Smooth muscle cell (in vitro differentiated cells): ENCODE results near the gene PRR5. TPM values are rescaled to one million over a fixed set of nuclear protein-coding genes. Genes with fewer than 3 reads are reported as not detected.

ENCODE experiments used
- DNase-seq: peaks from one replicate; lab custom pipeline; 2025; ENCODE audit not compliant: unreplicated experiment; lab: John Stamatoyannopoulos, UW
- H2AFZ ChIP-seq: fragments of 200-600 bp; sonication (generic); 2 replicates; pipeline ENCODE4 v1.6.0; 2016; ENCODE audit warnings: antibody characterized with exemption, low read depth, mild to moderate bottlenecking
- H3F3A ChIP-seq: fragments of 200-600 bp; sonication (generic); 2 replicates; pipeline ENCODE4 v1.6.0; 2017; ENCODE audit warnings: antibody characterized with exemption, low read depth
- H3K27ac ChIP-seq: fragments of 200-600 bp; sonication (generic); 2 replicates; pipeline ENCODE4 v1.5.1; 2016; ENCODE audit warnings: low read depth, mild to moderate bottlenecking
- H3K27me3 ChIP-seq: fragments of 200-600 bp; sonication (generic); 2 replicates; pipeline ENCODE4 v1.6.1; 2016; ENCODE audit warnings: low read depth, mild to moderate bottlenecking
- H3K36me3 ChIP-seq: fragments of 200-600 bp; sonication (generic); 2 replicates; pipeline ENCODE4 v1.5.1; 2016; ENCODE audit warnings: low read depth
- H3K4me1 ChIP-seq: fragments of 200-600 bp; sonication (generic); 2 replicates; pipeline ENCODE4 v1.5.1; 2016; ENCODE audit warnings: low read depth
- H3K4me2 ChIP-seq: fragments of 200-600 bp; sonication (generic); 2 replicates; pipeline ENCODE4 v1.6.0; 2016; ENCODE audit warnings: mild to moderate bottlenecking
- H3K4me3 ChIP-seq: fragments of 200-600 bp; sonication (generic); 2 replicates; pipeline ENCODE4 v1.5.1; 2016; ENCODE audit warnings: mild to moderate bottlenecking
- H3K79me2 ChIP-seq: fragments of 200-600 bp; sonication (generic); 2 replicates; pipeline ENCODE4 v1.6.0; 2016; ENCODE audit warnings: low read depth, mild to moderate bottlenecking
- H3K9ac ChIP-seq: fragments of 200-600 bp; sonication (generic); 2 replicates; pipeline ENCODE4 v1.6.0; 2016; ENCODE audit warnings: low read depth
- H3K9me3 ChIP-seq: fragments of 200-600 bp; sonication (generic); replicated peaks from 2 replicates; pipeline ENCODE4 v1.5.1; 2016; ENCODE audit warnings: low read depth
- H4K20me1 ChIP-seq: fragments of 200-600 bp; sonication (generic); 2 replicates; pipeline ENCODE4 v1.6.0; 2016; ENCODE audit warnings: low read depth
- WGBS: methylation state at CpG from one replicate; pipeline ENCODE4 v1.1.7; 2016; ENCODE audit warnings: low lambda C conversion rate; 5-methylcytosine and 5-hydroxymethylcytosine counted together
- polyA plus RNA-seq: library from polyadenylated mRNA; unstranded; fragments of >200 nt; fragmentation: Nextera tagmentation; extraction: Ambion mirVana; gene quantifications from 2 replicates; pipeline ENCODE4 v1.2.1, GENCODE V29; 2016
- total RNA-seq: library from RNA; depleted of rRNA; stranded (reverse); fragments of >200 nt; gene quantifications from 2 replicates; pipeline ENCODE4 v1.2.3, GENCODE V29; 2014
- TF ChIP-seq, protein P1 (sequence below): fragments of 200-600 bp; sonication (generic); IDR thresholded peaks from 2 replicates; pipeline ENCODE4 v1.5.1; 2017; ENCODE audit warnings: borderline replicate concordance, mild to moderate bottlenecking, antibody characterized with exemption; ENCODE audit not compliant: insufficient read depth, poor library complexity, severe bottlenecking

Gene PRR5
- total and polyA plus RNA-seq, 2 experiments from 2014 or later = 16.3 to 25.5 TPM

DNA sequence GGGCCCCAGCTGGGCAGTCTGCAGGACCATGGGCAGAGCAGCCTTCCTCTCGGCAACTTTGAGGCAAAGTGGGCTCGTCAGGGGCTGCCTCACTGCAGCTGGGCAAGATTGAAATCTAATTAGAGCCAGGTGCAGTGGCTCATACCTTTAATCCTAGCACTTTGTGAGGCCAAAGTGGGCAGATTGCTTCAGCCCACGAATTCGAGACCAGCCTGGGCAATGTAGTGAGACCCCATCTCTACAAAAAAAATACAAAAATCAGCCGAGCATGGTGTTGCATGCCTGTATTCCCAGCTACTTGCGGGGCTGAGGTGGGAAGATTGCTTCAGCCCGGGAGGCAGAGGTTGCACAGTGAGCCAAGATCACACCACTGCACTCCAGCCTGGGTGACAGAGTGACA lies 84.6 kb downstream of the PRR5 start:
- WGBS = 79% methylated on average over 7 of the region's 7 CpGs

More for the DNA sequence above, 84.6 kb downstream of the PRR5 start:
- no peaks in the 10 kb centered on the region for H3K27me3 ChIP-seq
- H3K4me3 ChIP-seq = no peak overlapping the region
- no peaks in the 10 kb centered on the region for H4K20me1 ChIP-seq
- no peaks in the 10 kb centered on the region for H3K79me2 ChIP-seq
- H3K27ac ChIP-seq = no peak overlapping the region
- no peaks in the 10 kb centered on the region for H3F3A ChIP-seq
- no peaks in the 10 kb centered on the region for H3K4me1 ChIP-seq
- H3K4me2 ChIP-seq = no peak overlapping the region
- TF ChIP-seq, protein P1, sequence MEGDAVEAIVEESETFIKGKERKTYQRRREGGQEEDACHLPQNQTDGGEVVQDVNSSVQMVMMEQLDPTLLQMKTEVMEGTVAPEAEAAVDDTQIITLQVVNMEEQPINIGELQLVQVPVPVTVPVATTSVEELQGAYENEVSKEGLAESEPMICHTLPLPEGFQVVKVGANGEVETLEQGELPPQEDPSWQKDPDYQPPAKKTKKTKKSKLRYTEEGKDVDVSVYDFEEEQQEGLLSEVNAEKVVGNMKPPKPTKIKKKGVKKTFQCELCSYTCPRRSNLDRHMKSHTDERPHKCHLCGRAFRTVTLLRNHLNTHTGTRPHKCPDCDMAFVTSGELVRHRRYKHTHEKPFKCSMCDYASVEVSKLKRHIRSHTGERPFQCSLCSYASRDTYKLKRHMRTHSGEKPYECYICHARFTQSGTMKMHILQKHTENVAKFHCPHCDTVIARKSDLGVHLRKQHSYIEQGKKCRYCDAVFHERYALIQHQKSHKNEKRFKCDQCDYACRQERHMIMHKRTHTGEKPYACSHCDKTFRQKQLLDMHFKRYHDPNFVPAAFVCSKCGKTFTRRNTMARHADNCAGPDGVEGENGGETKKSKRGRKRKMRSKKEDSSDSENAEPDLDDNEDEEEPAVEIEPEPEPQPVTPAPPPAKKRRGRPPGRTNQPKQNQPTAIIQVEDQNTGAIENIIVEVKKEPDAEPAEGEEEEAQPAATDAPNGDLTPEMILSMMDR = no peak
- no peaks in the 10 kb centered on the region for H3K9me3 ChIP-seq
- H3K36me3 ChIP-seq = no peaks in the 10 kb centered on the region
- H3K9ac ChIP-seq = no peak overlapping the region
- no peak overlapping the region for H2AFZ ChIP-seq
- DNase-seq = no peak

Other genes with a start within 250 kb of the PRR5 start
- gene RTL6, start 204.0 kb upstream of the PRR5 start, total RNA-seq = 15.1 and 20.7 TPM in 2 replicates
- 12.6 and 14.9 TPM in 2 replicates for gene RTL6, start 204.0 kb upstream of the PRR5 start, polyA plus RNA-seq
- 8.0 and 11.4 TPM in 2 replicates for gene ARHGAP8, start 50.4 kb downstream of the PRR5 start, total RNA-seq
- 5.8 and 24.2 TPM in 2 replicates for gene ARHGAP8, start 50.4 kb downstream of the PRR5 start, polyA plus RNA-seq